Hepatocyte (in vitro differentiated cells): ENCODE measurements around the gene CRB1. TPM values are rescaled to one million over a fixed set of nuclear protein-coding genes. Genes with fewer than 3 reads are reported as not detected.

ENCODE experiments used
- DNase-seq: peaks from one replicate; pipeline ENCODE4 v3.0.0-alpha.2; 2016; ENCODE audit warnings: low spot score
- H2AFZ ChIP-seq: fragments of 200-600 bp; sonication (generic); 2 replicates; pipeline ENCODE4 v1.6.0; 2016; ENCODE audit warnings: antibody characterized with exemption, mild to moderate bottlenecking
- H3K27ac ChIP-seq: fragments of 200-600 bp; sonication (generic); 2 replicates; pipeline ENCODE4 v1.5.1; 2016; ENCODE audit warnings: mild to moderate bottlenecking
- H3K27me3 ChIP-seq: fragments of 200-600 bp; sonication (generic); 2 replicates; pipeline ENCODE4 v1.6.1; 2016
- H3K36me3 ChIP-seq: fragments of 200-600 bp; sonication (generic); replicated peaks from 2 replicates; pipeline ENCODE4 v1.5.1; 2016; ENCODE audit warnings: low read depth; ENCODE audit not compliant: insufficient read depth
- H3K4me1 ChIP-seq: fragments of 200-600 bp; sonication (generic); 2 replicates; pipeline ENCODE4 v1.5.1; 2016; ENCODE audit warnings: mild to moderate bottlenecking, moderate library complexity; ENCODE audit not compliant: insufficient read depth
- H3K4me2 ChIP-seq: fragments of 200-600 bp; sonication (generic); 2 replicates; pipeline ENCODE4 v1.6.0; 2016
- H3K4me3 ChIP-seq: fragments of 200-600 bp; sonication (generic); 2 replicates; pipeline ENCODE4 v1.5.1; 2016; ENCODE audit warnings: mild to moderate bottlenecking
- H3K79me2 ChIP-seq: fragments of 200-600 bp; sonication (generic); 2 replicates; pipeline ENCODE4 v1.6.0; 2017; ENCODE audit warnings: mild to moderate bottlenecking
- H3K9me2 ChIP-seq: fragments of 200-600 bp; sonication (generic); replicated peaks from 2 replicates; pipeline ENCODE4 v1.6.0; 2017; ENCODE audit warnings: mild to moderate bottlenecking; ENCODE audit not compliant: insufficient read depth
- H3K9me3 ChIP-seq: fragments of 200-600 bp; sonication (generic); 2 replicates; pipeline ENCODE4 v1.5.1; 2016; ENCODE audit warnings: low read depth, mild to moderate bottlenecking
- H4K20me1 ChIP-seq: fragments of 200-600 bp; sonication (generic); 2 replicates; pipeline ENCODE4 v1.6.0; 2016; ENCODE audit warnings: mild to moderate bottlenecking; ENCODE audit not compliant: insufficient read depth, poor library complexity, severe bottlenecking
- EZH2 ChIP-seq: fragments of 200-600 bp; sonication (generic); IDR thresholded peaks from 2 replicates; pipeline ENCODE4 v1.6.1; 2016; ENCODE audit warnings: antibody characterized with exemption, mild to moderate bottlenecking, borderline replicate concordance
- EZH2phosphoT487 ChIP-seq: fragments of 200-600 bp; sonication (generic); IDR thresholded peaks from one replicate; pipeline ENCODE4 v1.6.1; 2018; ENCODE audit warnings: antibody characterized with exemption, mild to moderate bottlenecking, low read depth, moderate library complexity; ENCODE audit not compliant: unreplicated experiment, severe bottlenecking
- WGBS: methylation state at CpG from one replicate; pipeline ENCODE4 v1.1.6; 2016; ENCODE audit warnings: low lambda C conversion rate; ENCODE audit errors: missing lambda C conversion rate; 5-methylcytosine and 5-hydroxymethylcytosine counted together
- polyA plus RNA-seq: library from polyadenylated mRNA; unstranded; fragments of >200 nt; fragmentation: Nextera tagmentation; extraction: Ambion mirVana; gene quantifications from 2 replicates; pipeline ENCODE4 v1.2.1, GENCODE V29; 2016
- total RNA-seq: library from RNA; depleted of rRNA; stranded (reverse); fragments of >200 nt; gene quantifications from 2 replicates; pipeline ENCODE4 v1.2.3, GENCODE V29; 2014
- TF ChIP-seq, protein P1 (sequence below): fragments of 200-600 bp; sonication (generic); IDR thresholded peaks from 2 replicates; pipeline ENCODE4 v1.5.1; 2016; ENCODE audit warnings: antibody characterized with exemption, mild to moderate bottlenecking; ENCODE audit not compliant: poor library complexity

CRB1 gene
- total and polyA plus RNA-seq, 2 experiments from 2014 or later: 0.30 TPM; not detected in 1

DNA sequence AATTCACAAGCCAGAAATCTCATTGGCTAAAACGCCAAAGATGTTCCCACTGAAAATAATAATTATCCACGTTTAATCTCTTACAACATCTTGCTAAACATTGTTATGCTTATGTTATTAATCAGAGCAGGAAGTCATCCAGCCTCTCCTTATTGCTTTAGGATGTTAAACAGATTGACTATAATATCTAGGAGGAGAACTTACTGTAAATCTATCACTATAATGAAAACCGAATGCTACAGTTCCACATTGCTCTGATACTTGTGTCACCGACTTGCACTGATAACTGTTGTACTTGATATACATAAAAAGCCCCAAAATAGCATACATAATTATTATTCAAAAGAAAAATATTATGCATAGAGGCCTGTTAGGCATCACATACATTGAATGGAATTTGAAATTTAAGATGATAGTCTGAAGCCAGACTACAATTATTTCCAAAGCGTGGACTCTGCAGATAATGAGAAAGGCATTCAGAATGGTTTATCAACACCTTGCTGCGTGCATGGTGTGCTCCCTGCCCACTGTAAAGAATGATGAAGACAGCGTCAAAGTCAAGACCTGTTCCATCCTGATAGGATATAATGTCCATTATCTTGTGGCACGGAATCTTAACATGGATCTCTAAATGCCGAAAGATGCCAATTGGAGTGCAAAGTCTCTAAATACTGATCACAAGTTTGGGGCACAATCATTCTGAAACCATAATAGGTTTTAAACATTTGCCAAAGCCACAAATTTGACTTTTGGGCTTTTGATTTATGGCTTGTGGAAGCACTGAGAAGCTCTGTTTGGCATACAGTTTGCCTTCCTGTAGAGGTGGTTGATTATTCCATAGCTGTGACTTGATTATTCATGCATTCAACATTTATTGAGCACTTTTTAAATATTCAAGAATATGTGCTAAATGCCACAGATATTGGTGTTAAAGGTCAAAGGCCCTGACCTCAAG lies 71.3 kb downstream of the CRB1 start:
- no peak overlapping the region for H2AFZ ChIP-seq
- H3K27me3 ChIP-seq: no peaks in the 10 kb centered on the region

GRCh38 chr1:197341626-197342025 lies 73.6 kb downstream of the CRB1 start:
- no peak for DNase-seq
- no peak overlapping the region for H3K4me3 ChIP-seq
- H3K4me2 ChIP-seq: no peak overlapping the region
- no peaks in the 10 kb centered on the region for H3K9me3 ChIP-seq
- no peaks in the 10 kb centered on the region for H4K20me1 ChIP-seq
- TF ChIP-seq EZH2: no peak
- TF ChIP-seq, protein P1, sequence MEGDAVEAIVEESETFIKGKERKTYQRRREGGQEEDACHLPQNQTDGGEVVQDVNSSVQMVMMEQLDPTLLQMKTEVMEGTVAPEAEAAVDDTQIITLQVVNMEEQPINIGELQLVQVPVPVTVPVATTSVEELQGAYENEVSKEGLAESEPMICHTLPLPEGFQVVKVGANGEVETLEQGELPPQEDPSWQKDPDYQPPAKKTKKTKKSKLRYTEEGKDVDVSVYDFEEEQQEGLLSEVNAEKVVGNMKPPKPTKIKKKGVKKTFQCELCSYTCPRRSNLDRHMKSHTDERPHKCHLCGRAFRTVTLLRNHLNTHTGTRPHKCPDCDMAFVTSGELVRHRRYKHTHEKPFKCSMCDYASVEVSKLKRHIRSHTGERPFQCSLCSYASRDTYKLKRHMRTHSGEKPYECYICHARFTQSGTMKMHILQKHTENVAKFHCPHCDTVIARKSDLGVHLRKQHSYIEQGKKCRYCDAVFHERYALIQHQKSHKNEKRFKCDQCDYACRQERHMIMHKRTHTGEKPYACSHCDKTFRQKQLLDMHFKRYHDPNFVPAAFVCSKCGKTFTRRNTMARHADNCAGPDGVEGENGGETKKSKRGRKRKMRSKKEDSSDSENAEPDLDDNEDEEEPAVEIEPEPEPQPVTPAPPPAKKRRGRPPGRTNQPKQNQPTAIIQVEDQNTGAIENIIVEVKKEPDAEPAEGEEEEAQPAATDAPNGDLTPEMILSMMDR: no peak
- no peaks in the 10 kb centered on the region for H3K27me3 ChIP-seq
- H3K36me3 ChIP-seq: no peaks in the 10 kb centered on the region
- 88% methylated on average over 1 of the region's 1 CpG for WGBS
- no peak overlapping the region for H2AFZ ChIP-seq
- H3K9me2 ChIP-seq: no peaks in the 10 kb centered on the region
- H3K4me1 ChIP-seq: no peaks in the 10 kb centered on the region
- no peak overlapping the region for H3K27ac ChIP-seq
- H3K79me2 ChIP-seq: no peaks in the 10 kb centered on the region

More for the DNA sequence above, 71.3 kb downstream of the CRB1 start:
- Histone ChIP-seq H3K79me2 (no peaks in the 10 kb centered on the region), H4K20me1 (no peaks in the 10 kb centered on the region), H3K9me3 (no peaks in the 10 kb centered on the region), H3K4me2 (no peak overlapping the region), H3K4me3 (no peak overlapping the region), H3K9me2 (no peaks in the 10 kb centered on the region), H3K36me3 (no peaks in the 10 kb centered on the region), H3K27ac (no peak overlapping the region), H3K4me1 (no peaks in the 10 kb centered on the region)
- DNase-seq: no peak
- WGBS: 85% methylated on average over 9 of the region's 9 CpGs
- no peak for TF ChIP-seq EZH2
- TF ChIP-seq, protein P1: no peak
- TF ChIP-seq EZH2phosphoT487: no peak

- no peaks in the 10 kb centered on the region for H3K9me3 ChIP-seq
- WGBS: 64% methylated on average over 3 of the region's 3 CpGs
- TF ChIP-seq, protein P1: no peak
- no peak for TF ChIP-seq EZH2phosphoT487
- TF ChIP-seq EZH2: no peak
- no peak overlapping the region for H3K4me3 ChIP-seq
- no peaks in the 10 kb centered on the region for H4K20me1 ChIP-seq
- H3K36me3 ChIP-seq: no peaks in the 10 kb centered on the region
- H3K4me2 ChIP-seq: no peak overlapping the region
- no peak overlapping the region for H3K27ac ChIP-seq
- H3K4me1 ChIP-seq: no peaks in the 10 kb centered on the region
- no peaks in the 10 kb centered on the region for H3K27me3 ChIP-seq
- H3K9me2 ChIP-seq: no peaks in the 10 kb centered on the region
- no peaks in the 10 kb centered on the region for H3K79me2 ChIP-seq
- H2AFZ ChIP-seq: no peak overlapping the region
- no peak for DNase-seq
These were observed 74.1 kb downstream of the CRB1 start for GRCh38 chr1:197342044-197342565.
